GM19397 (cell line): ENCODE data around the gene ETF1.
A peak's percentile ranks its signal among the peaks of the same experiment; 100 is the strongest.

ENCODE experiments used
- ATAC-seq: cut with Tn5 transposase; IDR thresholded peaks from one replicate; pipeline ENCODE4 v1.9.1; 2021; ENCODE audit warnings: mild to moderate bottlenecking, moderate library complexity; ENCODE audit not compliant: unreplicated experiment

The ETF1 gene

GRCh38 chr5:138563340-138564118 lies 20.5 kb upstream of the ETF1 start:
- no peak for ATAC-seq

GRCh38 chr5:138560971-138561370 lies 17.9 kb upstream of the ETF1 start:
- no peak for ATAC-seq

GRCh38 chr5:138559937-138560336 lies 16.9 kb upstream of the ETF1 start:
- no peak for ATAC-seq

GRCh38 chr5:138557677-138558076 lies 14.6 kb upstream of the ETF1 start:
- ATAC-seq, result no peak

- ATAC-seq, result no peak
Measured at GRCh38 chr5:138554143-138554542, 11.1 kb upstream of the ETF1 start.

GRCh38 chr5:138553437-138554095 lies 10.5 kb upstream of the ETF1 start:
- no peak for ATAC-seq

- ATAC-seq, result no peak
Measured at GRCh38 chr5:138552657-138553056, 9.6 kb upstream of the ETF1 start.

GRCh38 chr5:138549414-138549813 lies 6.4 kb upstream of the ETF1 start:
- ATAC-seq, result no peak

GRCh38 chr5:138545919-138546562 lies 3.0 kb upstream of the ETF1 start:
- ATAC-seq, result no peak

GRCh38 chr5:138544181-138545134 lies 1.4 kb upstream of the ETF1 start:
- ATAC-seq, result no peak

GRCh38 chr5:138543730-138544104 lies 681 bp upstream of the ETF1 start:
- ATAC-seq, result peak; percentile 37

- ATAC-seq, result no peak
Measured at GRCh38 chr5:138542180-138542955, 668 bp downstream of the ETF1 start.

GRCh38 chr5:138541511-138542179 lies 1.4 kb downstream of the ETF1 start:
- no peak for ATAC-seq

- no peak for ATAC-seq
Measured at GRCh38 chr5:138539791-138540190, 3.2 kb downstream of the ETF1 start.

- no peak for ATAC-seq
Measured at GRCh38 chr5:138538943-138539627, 4.0 kb downstream of the ETF1 start.

GRCh38 chr5:138536665-138537315 lies 6.2 kb downstream of the ETF1 start:
- ATAC-seq, result no peak

- no peak for ATAC-seq
Measured at GRCh38 chr5:138536215-138536614, 6.8 kb downstream of the ETF1 start.
